ENCODE measurements around the gene USP21. TPM values are rescaled to one million over a fixed set of nuclear protein-coding genes. Genes with fewer than 3 reads are reported as not detected.
A peak's percentile ranks its signal among the peaks of the same experiment; 100 is the strongest.

The USP21 gene
- total and polyA plus RNA-seq, 2 of the 13 experiments (the other 11 are each of a cell fraction or from before 2014, with no cell fraction given): 10.1 to 33.1 TPM

- TF ChIP-seq ZNF318 (CRISPR knock-in tag; IDR thresholded peaks at IDR 0.05): no peak
- no peak for TF ChIP-seq ZBTB40 (IDR thresholded peaks at IDR 0.05)
- no peak; the same call in 1 of the 2 replicates for TF ChIP-seq ZBTB40 (CRISPR knock-in tag; IDR thresholded peaks at IDR 0.05)
- no peak for TF ChIP-seq NONO (IDR thresholded peaks at IDR 0.05)
- peak; percentile 79 for TF ChIP-seq NONO (CRISPR knock-in tag; conservative IDR thresholded peaks at IDR 0.05)
- peak; percentile 97 for TF ChIP-seq HOXA3 (CRISPR knock-in tag; IDR thresholded peaks at IDR 0.05)
- no peak for TF ChIP-seq FOXJ3 (CRISPR knock-in tag; IDR thresholded peaks at IDR 0.05; ENCODE audit: borderline replicate concordance)
- no peak for TF ChIP-seq SOX6 (IDR thresholded peaks at IDR 0.05)
- TF ChIP-seq SOX6 (CRISPR knock-in tag; IDR thresholded peaks at IDR 0.05): peak; percentile 31
- TF ChIP-seq ZNF510 (CRISPR knock-in tag; IDR thresholded peaks at IDR 0.05; ENCODE audit: low read depth): no peak
- TF ChIP-seq ZNF580 (CRISPR knock-in tag; IDR thresholded peaks at IDR 0.05; ENCODE audit: borderline replicate concordance, low read depth): no peak
- TF ChIP-seq ZNF251 (CRISPR knock-in tag; IDR thresholded peaks at IDR 0.05): no peak
Measured at GRCh38 chr1:161132410-161133219, 26.7 kb upstream of the USP21 start, which contains the start of gene DEDD (continued).
